Neutrophil (primary cell): ENCODE results near the gene CCDC85A.

Source experiments
- H3K27ac ChIP-seq: fragments of 200-600 bp; sonication (generic); 2 replicates; pipeline ENCODE4 v1.5.1; 2016; ENCODE audit warnings: mild to moderate bottlenecking, moderate library complexity
- H3K27me3 ChIP-seq: fragments of 200-600 bp; sonication (generic); 2 replicates; pipeline ENCODE4 v1.6.0; 2016; ENCODE audit warnings: mild to moderate bottlenecking
- H3K36me3 ChIP-seq: fragments of 200-600 bp; sonication (generic); 2 replicates; pipeline ENCODE4 v1.5.1; 2017
- H3K4me1 ChIP-seq, 2 experiments: fragments of 200-600 bp in 1 of 2; sonication (generic) in 1 of 2; 1 replicate in 1 of 2; 2 replicates in 1 of 2; pipeline versions ENCODE4 v1.5.1 to v1.6.1; 2013 to 2016; ENCODE audit warnings: low read depth in 1 of 2, low read length in 1 of 2, mild to moderate bottlenecking in 1 of 2, moderate library complexity in 1 of 2; ENCODE audit not compliant: control insufficient read depth in 1 of 2, insufficient read depth in 1 of 2
- H3K4me3 ChIP-seq, 2 experiments: fragments of 200-600 bp in 1 of 2; sonication (generic) in 1 of 2; 1 replicate in 1 of 2; 2 replicates in 1 of 2; pipeline ENCODE4 v1.5.1; 2013 to 2016; ENCODE audit warnings: low read depth in 1 of 2, low read length in 1 of 2, mild to moderate bottlenecking in 1 of 2, moderate library complexity in 1 of 2
- H3K9me3 ChIP-seq: fragments of 200-600 bp; sonication (generic); 2 replicates; pipeline ENCODE4 v1.5.1; 2016
- CTCF ChIP-seq: fragments of 200-600 bp; sonication (generic); IDR thresholded peaks from 2 replicates; pipeline ENCODE4 v1.5.1; 2016; ENCODE audit warnings: antibody characterized with exemption

Gene CCDC85A

GRCh38 chr2:56268856-56269255 is 85.1 kb downstream of the CCDC85A start:
- TF ChIP-seq CTCF = no peak
- H3K4me1 ChIP-seq = no peaks in the 10 kb centered on the region
- no peak overlapping the region for H3K27ac ChIP-seq
- H3K9me3 ChIP-seq = no peaks in the 10 kb centered on the region
- no peak overlapping the region for H3K4me3 ChIP-seq
- no peaks in the 10 kb centered on the region for H3K27me3 ChIP-seq
- no peaks in the 10 kb centered on the region for H3K36me3 ChIP-seq

- TF ChIP-seq CTCF = no peak
- H3K27me3 ChIP-seq = no peaks in the 10 kb centered on the region
- no peaks in the 10 kb centered on the region for H3K4me1 ChIP-seq
- no peaks in the 10 kb centered on the region for H3K9me3 ChIP-seq
- H3K36me3 ChIP-seq = no peaks in the 10 kb centered on the region
- H3K27ac ChIP-seq = no peak overlapping the region
- no peak overlapping the region for H3K4me3 ChIP-seq
Observed at GRCh38 chr2:56271275-56271674, 87.5 kb downstream of the CCDC85A start.

GRCh38 chr2:56285224-56285623 is 101.4 kb downstream of the CCDC85A start:
- Histone ChIP-seq H3K9me3 (no peaks in the 10 kb centered on the region), H3K27ac (no peak overlapping the region), H3K4me1 (no peaks in the 10 kb centered on the region), H3K4me3 (no peak overlapping the region), H3K27me3 (no peaks in the 10 kb centered on the region), H3K36me3 (no peaks in the 10 kb centered on the region)
- no peak for TF ChIP-seq CTCF

- Histone ChIP-seq H3K27ac (no peak overlapping the region), H3K36me3 (no peaks in the 10 kb centered on the region), H3K27me3 (no peaks in the 10 kb centered on the region), H3K4me3 (no peak overlapping the region), H3K9me3 (no peaks in the 10 kb centered on the region), H3K4me1 (no peaks in the 10 kb centered on the region)
- TF ChIP-seq CTCF = no peak
Observed at GRCh38 chr2:56286936-56287335, 103.1 kb downstream of the CCDC85A start.

GRCh38 chr2:56287508-56287907 is 103.7 kb downstream of the CCDC85A start:
- H3K9me3 ChIP-seq = no peaks in the 10 kb centered on the region
- no peak overlapping the region for H3K27ac ChIP-seq
- no peaks in the 10 kb centered on the region for H3K4me1 ChIP-seq
- no peak overlapping the region for H3K4me3 ChIP-seq
- TF ChIP-seq CTCF = no peak
- H3K36me3 ChIP-seq = no peaks in the 10 kb centered on the region
- H3K27me3 ChIP-seq = no peaks in the 10 kb centered on the region

GRCh38 chr2:56287974-56288373 is 104.2 kb downstream of the CCDC85A start:
- H3K9me3 ChIP-seq = no peaks in the 10 kb centered on the region

More at GRCh38 chr2:56287974-56288373, 104.2 kb downstream of the CCDC85A start:
- no peak overlapping the region for H3K4me3 ChIP-seq
- no peaks in the 10 kb centered on the region for H3K27me3 ChIP-seq
- H3K36me3 ChIP-seq = no peaks in the 10 kb centered on the region
- TF ChIP-seq CTCF = no peak
- no peaks in the 10 kb centered on the region for H3K4me1 ChIP-seq
- no peak overlapping the region for H3K27ac ChIP-seq
